Measurements from ENCODE around the gene MACROH2A2.
"Not testable (repeated sequence)": the region's sequence is repeated elsewhere in the genome, so short reads cannot be mapped to it uniquely, and the experiment has no call there.

MACROH2A2 gene

GRCh38 chr10:70052462-70053217, at the start of gene MACROH2A2:
TSS of gene MACROH2A2 (plus strand) at chr10:70052846. CDS start at chr10:70075659, 22,813 bp downstream.
- peak in 1 of 2 experiments; percentile 11 for DNase-seq (ENCODE audit: low read depth in 2 of 2)

GRCh38 chr10:70007116-70007820, 45.4 kb upstream of the MACROH2A2 start:
- no peak for DNase-seq (ENCODE audit: low read depth in 2 of 2)

GRCh38 chr10:70031215-70031614, 21.4 kb upstream of the MACROH2A2 start:
- DNase-seq (ENCODE audit: low read depth in 2 of 2): no peak

GRCh38 chr10:70032667-70033289, 19.9 kb upstream of the MACROH2A2 start:
- DNase-seq (ENCODE audit: low read depth in 2 of 2): no peak

- no peak for DNase-seq (ENCODE audit: low read depth in 2 of 2)
These were observed 18.4 kb upstream of the MACROH2A2 start for GRCh38 chr10:70034232-70034631.

- no peak for DNase-seq (ENCODE audit: low read depth in 2 of 2)
These were observed 17.1 kb upstream of the MACROH2A2 start for GRCh38 chr10:70035531-70035930.

- no peak for DNase-seq (ENCODE audit: low read depth in 2 of 2)
These were observed 13.7 kb upstream of the MACROH2A2 start for GRCh38 chr10:70038923-70039322.

- no peak for DNase-seq (ENCODE audit: low read depth in 2 of 2)
These were observed 11.6 kb upstream of the MACROH2A2 start for GRCh38 chr10:70041016-70041415.

- not testable (repeated sequence) for DNase-seq (ENCODE audit: low read depth in 2 of 2)
These were observed 10.9 kb upstream of the MACROH2A2 start for GRCh38 chr10:70041739-70042138.

GRCh38 chr10:70047066-70047465, 5.6 kb upstream of the MACROH2A2 start:
- DNase-seq (ENCODE audit: low read depth in 2 of 2): not testable (repeated sequence)

GRCh38 chr10:70048030-70048723, 4.5 kb upstream of the MACROH2A2 start:
- no peak for DNase-seq (ENCODE audit: low read depth in 2 of 2)

- no peak for DNase-seq (ENCODE audit: low read depth in 2 of 2)
These were observed 798 bp upstream of the MACROH2A2 start for GRCh38 chr10:70051848-70052247.

- peak in 1 of 2 experiments; percentile 6 for DNase-seq (ENCODE audit: low read depth in 2 of 2)
These were observed 683 bp downstream of the MACROH2A2 start for GRCh38 chr10:70053218-70053840.

GRCh38 chr10:70053841-70054288, 1.2 kb downstream of the MACROH2A2 start:
- DNase-seq (ENCODE audit: low read depth in 2 of 2): peak in 1 of 2 experiments; percentile 7

GRCh38 chr10:70054902-70055301, 2.3 kb downstream of the MACROH2A2 start:
- no peak for DNase-seq (ENCODE audit: low read depth in 2 of 2)

- DNase-seq (ENCODE audit: low read depth in 2 of 2): no peak
These were observed 2.9 kb downstream of the MACROH2A2 start for GRCh38 chr10:70055550-70055949.

GRCh38 chr10:70057306-70057705, 4.7 kb downstream of the MACROH2A2 start:
- DNase-seq (ENCODE audit: low read depth in 2 of 2): no peak

- DNase-seq (ENCODE audit: low read depth in 2 of 2): no peak
These were observed 7.7 kb downstream of the MACROH2A2 start for GRCh38 chr10:70060389-70060788.

GRCh38 chr10:70063418-70064098, 10.9 kb downstream of the MACROH2A2 start:
- no peak for DNase-seq (ENCODE audit: low read depth in 2 of 2)

- no peak for DNase-seq (ENCODE audit: low read depth in 2 of 2)
These were observed 11.8 kb downstream of the MACROH2A2 start for GRCh38 chr10:70064486-70064885.

GRCh38 chr10:70066190-70066589, 13.5 kb downstream of the MACROH2A2 start:
- DNase-seq (ENCODE audit: low read depth in 2 of 2): no peak

All from stimulated activated CD4-positive, alpha-beta T cell treated with anti-CD3 and anti-CD28 coated beads, Interleukin-12 subunit alpha, Interleukin-12 subunit beta, amount 100 ng/mL, for 24 hours (primary cell).